ENCODE results near the gene SPRR3. TPM values are rescaled to one million over a fixed set of nuclear protein-coding genes. Genes with fewer than 3 reads are reported as not detected.

The SPRR3 gene
- total RNA-seq, 1 donor from 2014 or later, result not detected

DNA sequence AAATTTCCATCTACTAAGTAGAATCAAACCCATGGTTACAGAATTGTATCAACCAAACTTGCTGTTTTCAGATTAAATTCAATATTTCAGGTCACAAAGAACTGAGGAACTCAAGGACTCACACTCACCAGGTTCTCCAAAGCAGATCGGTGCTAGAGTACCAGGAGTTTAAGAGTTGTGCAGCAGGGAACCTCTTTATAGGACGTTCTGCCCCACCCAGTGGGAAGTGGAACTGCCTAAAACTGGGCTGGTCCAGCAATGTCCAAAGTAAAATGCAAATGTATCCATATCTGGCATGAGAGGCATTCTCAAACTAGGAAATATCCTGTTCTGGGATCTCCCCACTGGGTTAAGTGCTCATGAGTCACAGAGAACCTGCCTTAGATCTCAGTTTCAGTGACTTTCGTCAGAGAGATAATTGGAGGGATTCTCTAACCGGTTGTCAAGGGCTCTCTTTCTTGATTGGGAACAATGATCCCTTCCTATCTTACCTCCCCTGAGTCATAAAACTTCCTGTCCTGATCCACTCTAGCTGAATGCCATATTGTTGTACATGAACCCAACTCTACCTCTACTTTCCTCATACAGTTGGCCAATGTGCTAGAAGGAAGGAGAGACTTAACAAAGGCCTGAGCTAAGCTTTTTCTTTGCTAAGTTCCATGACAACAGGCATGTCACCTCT, 39.5 kb downstream of the SPRR3 start, which contains the start of gene SPRR2D:
Gene SPRR2D (minus strand): TSS at position 171 of the 682 bp plus-strand sequence. CDS start 774 bp downstream, outside the sequence.
- DNase-seq, result no peak
- Mint-ChIP-seq H3K27me3 (peaks cover 14% of the 10 kb centered on the region), H3K4me1 (no peaks in the 10 kb centered on the region), H3K9me3 (no peaks in the 10 kb centered on the region), H3K36me3 (ENCODE audit: low read depth) (no peaks in the 10 kb centered on the region), H3K4me3 (no peak within 1 kb of the TSS), H3K27ac (no peak within 1 kb of the TSS)
- intact Hi-C loops (cut with micrococcal nuclease), result no loop called here

DNA sequence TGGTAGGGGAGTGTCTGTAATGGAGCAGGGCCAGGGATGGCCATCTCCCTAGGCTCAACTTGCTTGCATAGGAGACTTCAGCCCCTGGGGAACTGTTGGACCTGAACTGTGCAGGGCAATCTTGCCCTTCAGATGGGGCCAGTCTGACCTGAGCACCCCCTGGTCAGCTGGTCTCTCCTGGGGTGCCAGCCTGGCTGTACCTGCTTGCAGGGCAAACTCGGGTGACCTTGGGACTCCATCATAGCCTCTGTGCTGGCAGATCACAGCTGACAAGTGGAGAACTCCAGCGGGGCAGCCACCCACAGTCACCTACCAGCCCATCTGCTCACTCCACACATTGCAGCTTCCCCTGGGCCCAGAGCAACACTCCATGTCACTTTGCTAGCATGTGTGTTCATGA, 47.7 kb downstream of the SPRR3 start:
- intact Hi-C loops (cut with micrococcal nuclease), result no loop called here
- peaks cover 21% of the 10 kb centered on the region for H3K27me3 Mint-ChIP-seq
- no peaks in the 10 kb centered on the region for H3K9me3 Mint-ChIP-seq
- H3K4me3 Mint-ChIP-seq, result no peak overlapping the region
- no peak for DNase-seq
- H3K36me3 Mint-ChIP-seq (ENCODE audit: low read depth), result no peaks in the 10 kb centered on the region
- H3K27ac Mint-ChIP-seq, result no peak overlapping the region
- H3K4me1 Mint-ChIP-seq, result no peaks in the 10 kb centered on the region

Other genes starting within 250 kb of the SPRR3 start
- gene KPRP, start 243.7 kb upstream of the SPRR3 start, total RNA-seq, result not detected in 2 replicates
- not detected in 2 replicates for gene LCE1F, start 226.6 kb upstream of the SPRR3 start, total RNA-seq
- not detected in 2 replicates for gene LCE1E, start 215.5 kb upstream of the SPRR3 start, total RNA-seq
- gene LCE1D, start 205.0 kb upstream of the SPRR3 start, total RNA-seq, result not detected in 2 replicates
- not detected in 2 replicates for gene LCE1C, start 195.1 kb upstream of the SPRR3 start, total RNA-seq
- gene LCE1B, start 189.8 kb upstream of the SPRR3 start, total RNA-seq, result not detected in 2 replicates
- not detected in 2 replicates for gene LCE1A, start 174.3 kb upstream of the SPRR3 start, total RNA-seq
- not detected in 2 replicates for gene LCE6A, start 158.9 kb upstream of the SPRR3 start, total RNA-seq
- not detected in 2 replicates for gene LCE7A, start 141.8 kb upstream of the SPRR3 start, total RNA-seq
- not detected in 2 replicates for gene SMCP, start 123.4 kb upstream of the SPRR3 start, total RNA-seq
- gene IVL, start 93.2 kb upstream of the SPRR3 start, total RNA-seq, result not detected in 2 replicates
- not detected in 2 replicates for gene SPRR5, start 54.5 kb upstream of the SPRR3 start, total RNA-seq
- gene SPRR4, start 31.1 kb upstream of the SPRR3 start, total RNA-seq, result not detected in 2 replicates
- not detected in 2 replicates for gene SPRR1A, start 17.7 kb upstream of the SPRR3 start, total RNA-seq
- gene SPRR1B, start 29.5 kb downstream of the SPRR3 start, total RNA-seq, result not detected in 2 replicates
- not detected in 2 replicates for gene SPRR2D, start 39.4 kb downstream of the SPRR3 start, total RNA-seq
- not detected in 2 replicates for gene SPRR2A, start 55.8 kb downstream of the SPRR3 start, total RNA-seq
- gene SPRR2B, start 69.9 kb downstream of the SPRR3 start, total RNA-seq, result not detected in 2 replicates
- not detected in 2 replicates for gene SPRR2E, start 92.8 kb downstream of the SPRR3 start, total RNA-seq
- gene SPRR2F, start 111.8 kb downstream of the SPRR3 start, total RNA-seq, result not detected in 2 replicates
- gene SPRR2G, start 149.1 kb downstream of the SPRR3 start, total RNA-seq, result not detected in 2 replicates
- not detected in 2 replicates for gene LELP1, start 201.7 kb downstream of the SPRR3 start, total RNA-seq
- gene PRR9, start 215.8 kb downstream of the SPRR3 start, total RNA-seq, result not detected in 2 replicates

Measured in activated CD4-positive, alpha-beta T cell treated with anti-CD3 and anti-CD28 coated beads, Interleukin-2, amount 10 ng/mL, durations not matched to agents 24 days and 14 days (primary cell).